Neural progenitor cell (in vitro differentiated cells): Measurements from ENCODE around the gene SPATA6L.

ENCODE experiments used
- EZH2 ChIP-seq: fragments of 200-600 bp; sonication (generic); IDR thresholded peaks from 2 replicates; pipeline ENCODE4 v1.6.1; 2017; ENCODE audit warnings: antibody characterized with exemption, mild to moderate bottlenecking, moderate library complexity
- EZH2phosphoT487 ChIP-seq: fragments of 200-600 bp; sonication (generic); IDR thresholded peaks from 2 replicates; pipeline ENCODE4 v1.6.1; 2017; ENCODE audit warnings: antibody characterized with exemption
- TF ChIP-seq, protein P1 (sequence below): fragments of 200-600 bp; sonication (generic); IDR thresholded peaks from 2 replicates; pipeline ENCODE4 v1.5.1; 2017; ENCODE audit warnings: antibody characterized with exemption, mild to moderate bottlenecking

DNA sequence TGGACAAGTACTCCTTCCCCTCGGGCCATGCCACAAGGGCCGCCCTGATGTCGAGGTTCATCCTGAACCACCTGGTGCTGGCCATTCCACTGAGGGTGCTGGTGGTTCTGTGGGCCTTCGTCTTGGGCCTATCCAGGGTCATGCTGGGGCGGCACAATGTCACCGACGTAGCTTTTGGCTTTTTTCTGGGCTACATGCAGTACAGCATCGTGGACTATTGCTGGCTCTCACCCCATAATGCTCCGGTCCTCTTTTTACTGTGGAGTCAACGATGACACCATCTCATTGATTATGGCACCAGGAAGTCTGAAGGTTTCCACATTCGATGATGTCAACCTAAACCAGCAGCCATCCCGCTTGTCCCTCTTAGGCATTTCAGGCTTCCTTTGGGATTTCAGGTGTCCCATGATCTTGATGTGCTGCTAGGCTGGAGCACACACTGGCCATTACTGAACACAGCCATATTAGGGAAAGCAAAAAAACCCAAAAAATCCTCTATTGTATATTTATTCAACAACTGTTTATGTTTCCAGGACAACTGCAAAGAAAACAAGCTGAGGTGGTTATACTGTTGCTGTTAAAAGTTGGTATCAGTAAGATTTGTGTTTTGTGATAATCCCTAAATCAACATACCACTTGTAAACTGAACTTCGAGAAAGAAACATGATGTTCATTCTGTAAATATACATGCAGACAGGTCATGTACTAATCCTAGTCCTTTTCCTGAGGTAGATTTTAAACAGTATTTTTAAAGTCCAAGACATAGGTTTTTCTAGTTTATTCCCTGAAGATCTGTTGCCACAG is 3.1 kb downstream of the SPATA6L start:
- TF ChIP-seq, protein P1, sequence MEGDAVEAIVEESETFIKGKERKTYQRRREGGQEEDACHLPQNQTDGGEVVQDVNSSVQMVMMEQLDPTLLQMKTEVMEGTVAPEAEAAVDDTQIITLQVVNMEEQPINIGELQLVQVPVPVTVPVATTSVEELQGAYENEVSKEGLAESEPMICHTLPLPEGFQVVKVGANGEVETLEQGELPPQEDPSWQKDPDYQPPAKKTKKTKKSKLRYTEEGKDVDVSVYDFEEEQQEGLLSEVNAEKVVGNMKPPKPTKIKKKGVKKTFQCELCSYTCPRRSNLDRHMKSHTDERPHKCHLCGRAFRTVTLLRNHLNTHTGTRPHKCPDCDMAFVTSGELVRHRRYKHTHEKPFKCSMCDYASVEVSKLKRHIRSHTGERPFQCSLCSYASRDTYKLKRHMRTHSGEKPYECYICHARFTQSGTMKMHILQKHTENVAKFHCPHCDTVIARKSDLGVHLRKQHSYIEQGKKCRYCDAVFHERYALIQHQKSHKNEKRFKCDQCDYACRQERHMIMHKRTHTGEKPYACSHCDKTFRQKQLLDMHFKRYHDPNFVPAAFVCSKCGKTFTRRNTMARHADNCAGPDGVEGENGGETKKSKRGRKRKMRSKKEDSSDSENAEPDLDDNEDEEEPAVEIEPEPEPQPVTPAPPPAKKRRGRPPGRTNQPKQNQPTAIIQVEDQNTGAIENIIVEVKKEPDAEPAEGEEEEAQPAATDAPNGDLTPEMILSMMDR, result no peak
- TF ChIP-seq EZH2, result no peak
- TF ChIP-seq EZH2phosphoT487, result no peak
